Measurements from ENCODE around the gene FLAD1.
"Not testable (repeated sequence)": the region's sequence is repeated elsewhere in the genome, so short reads cannot be mapped to it uniquely, and the experiment has no call there.

Gene FLAD1

DNA sequence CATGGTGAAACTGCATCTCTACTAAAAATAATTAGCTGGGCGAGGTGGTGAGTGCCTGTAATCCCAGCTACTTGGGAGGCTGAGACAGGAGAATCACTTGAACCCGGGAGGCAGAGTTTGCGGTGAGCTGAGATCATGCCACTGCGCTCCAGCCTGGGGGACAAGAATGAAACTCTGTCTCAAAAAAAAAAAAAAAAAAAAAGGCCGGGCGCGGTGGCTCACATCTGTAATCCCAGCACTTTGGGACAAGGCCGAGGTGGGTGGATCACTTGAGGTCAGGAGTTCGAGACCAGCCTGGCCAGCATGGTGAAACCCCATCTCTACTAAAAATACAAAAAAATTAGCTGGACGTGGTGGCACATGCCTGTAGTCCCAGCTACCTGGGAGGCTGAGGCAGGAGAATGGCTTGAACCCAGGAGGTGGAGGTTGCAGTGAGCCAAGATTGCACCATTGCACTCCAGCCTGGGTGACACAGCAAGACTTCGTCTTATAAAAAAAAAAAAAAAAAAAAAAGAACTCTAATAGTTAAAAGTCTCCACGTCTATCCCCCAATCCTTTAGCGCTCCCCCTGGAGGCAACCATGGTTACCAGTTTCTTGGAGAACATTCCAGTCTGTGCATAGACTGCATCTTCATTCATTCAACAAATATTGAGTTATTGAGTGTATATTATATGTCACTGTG, 12.3 kb downstream of the FLAD1 start:
- intact Hi-C loops (cut with DNase I; ENCODE audit: low total_unique reads) = loop anchor here (5.0 kb wide), 1 partner anchor 33 kb away; the partner anchor contains the start of gene PYGO2
- not testable (repeated sequence) for H3K27ac ChIP-seq, H3K27me3 ChIP-seq, H3K9me3 ChIP-seq, H3K4me3 ChIP-seq
- DNase-seq = peak in 1 of 2 donors; percentile 59
- Histone ChIP-seq H3K36me3 (peaks cover 0 to 33% (median 4%) of the 10 kb centered on the region in 3 donors), H3K4me1 (peaks cover 0 to 23% (median 17%) of the 10 kb centered on the region in 4 donors)
- TF ChIP-seq, protein P1, sequence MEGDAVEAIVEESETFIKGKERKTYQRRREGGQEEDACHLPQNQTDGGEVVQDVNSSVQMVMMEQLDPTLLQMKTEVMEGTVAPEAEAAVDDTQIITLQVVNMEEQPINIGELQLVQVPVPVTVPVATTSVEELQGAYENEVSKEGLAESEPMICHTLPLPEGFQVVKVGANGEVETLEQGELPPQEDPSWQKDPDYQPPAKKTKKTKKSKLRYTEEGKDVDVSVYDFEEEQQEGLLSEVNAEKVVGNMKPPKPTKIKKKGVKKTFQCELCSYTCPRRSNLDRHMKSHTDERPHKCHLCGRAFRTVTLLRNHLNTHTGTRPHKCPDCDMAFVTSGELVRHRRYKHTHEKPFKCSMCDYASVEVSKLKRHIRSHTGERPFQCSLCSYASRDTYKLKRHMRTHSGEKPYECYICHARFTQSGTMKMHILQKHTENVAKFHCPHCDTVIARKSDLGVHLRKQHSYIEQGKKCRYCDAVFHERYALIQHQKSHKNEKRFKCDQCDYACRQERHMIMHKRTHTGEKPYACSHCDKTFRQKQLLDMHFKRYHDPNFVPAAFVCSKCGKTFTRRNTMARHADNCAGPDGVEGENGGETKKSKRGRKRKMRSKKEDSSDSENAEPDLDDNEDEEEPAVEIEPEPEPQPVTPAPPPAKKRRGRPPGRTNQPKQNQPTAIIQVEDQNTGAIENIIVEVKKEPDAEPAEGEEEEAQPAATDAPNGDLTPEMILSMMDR (IDR thresholded peaks at IDR 0.05) = peak; percentile 26 to 34

DNA sequence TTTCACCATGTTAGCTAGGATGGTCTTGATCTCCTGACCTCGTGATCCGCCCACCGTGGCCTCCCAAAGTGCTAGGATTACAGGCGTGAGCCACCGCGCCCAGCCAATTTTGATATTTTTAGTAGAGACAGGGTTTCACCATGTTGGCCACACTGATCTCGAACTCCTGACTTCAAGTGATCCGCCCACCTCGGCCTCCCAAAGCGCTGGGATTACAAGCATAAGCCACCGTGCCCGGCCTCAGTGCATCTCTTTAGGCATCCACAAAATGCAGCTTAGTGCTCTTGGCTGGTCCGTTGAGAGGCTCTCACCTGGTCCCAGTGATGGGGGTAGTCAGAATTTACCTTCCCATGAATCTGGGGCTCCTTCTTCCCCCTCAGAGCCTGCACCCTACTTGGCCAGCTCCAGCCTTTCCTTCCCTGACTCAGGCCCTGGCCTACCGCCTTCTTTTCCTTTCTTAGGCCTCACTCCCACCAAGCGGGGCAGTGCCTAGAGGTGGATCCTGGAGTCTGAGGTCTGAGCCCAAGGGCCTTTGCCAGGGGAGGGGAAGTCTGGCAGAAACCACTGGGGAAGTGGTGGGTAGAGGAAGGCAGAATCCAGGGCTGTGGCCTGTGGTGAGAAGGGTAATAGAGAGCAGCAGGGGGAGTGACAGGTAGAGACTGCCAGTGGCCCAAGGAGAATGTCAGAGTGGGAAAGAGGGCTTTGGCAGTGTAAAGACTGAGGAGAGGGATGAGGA, 14.0 kb downstream of the FLAD1 start:
- intact Hi-C loops (cut with DNase I; ENCODE audit: low total_unique reads) = loop anchor here (5.0 kb wide), 1 partner anchor 35 kb away; the partner anchor contains the start of gene PYGO2
- no peak overlapping the region for H3K27ac ChIP-seq
- peaks cover 0 to 23% (median 17%) of the 10 kb centered on the region in 4 donors for H3K4me1 ChIP-seq
- H3K9me3 ChIP-seq = no peaks in the 10 kb centered on the region
- no peak overlapping the region for H3K4me3 ChIP-seq
- H3K36me3 ChIP-seq = peaks cover 0 to 18% (median 0%) of the 10 kb centered on the region in 3 donors
- H3K27me3 ChIP-seq = no peaks in the 10 kb centered on the region
- TF ChIP-seq, protein P1 (IDR thresholded peaks at IDR 0.05) = no peak
- DNase-seq = no peak

DNA sequence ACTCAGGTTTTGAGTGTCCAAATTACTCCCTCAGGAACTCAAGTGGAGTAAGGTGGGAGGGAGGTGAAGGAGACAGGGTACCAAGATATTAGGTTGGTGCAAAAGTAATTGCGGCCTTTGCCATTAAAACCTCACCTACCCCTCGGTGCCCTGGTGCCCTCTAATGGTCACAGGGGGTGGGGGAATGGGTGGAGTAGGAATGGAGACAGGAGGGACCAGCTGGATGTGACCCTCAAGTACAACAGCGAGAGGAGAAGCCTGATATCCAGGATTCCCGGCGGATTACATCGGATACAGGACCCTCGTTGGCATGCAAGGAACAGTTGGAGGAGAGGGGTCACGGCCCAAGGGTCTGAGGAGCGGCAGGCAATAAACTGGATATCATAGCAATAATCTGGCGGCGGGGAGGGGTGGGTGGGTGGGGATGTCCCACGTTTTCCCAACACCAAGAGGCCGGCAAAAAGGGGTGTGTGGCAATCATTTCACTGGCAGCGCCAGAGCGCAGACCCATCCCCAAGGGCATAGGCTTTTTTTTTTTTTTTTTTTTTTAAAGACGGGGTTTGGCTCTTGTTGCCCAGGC, 15.1 kb downstream of the FLAD1 start:
- Histone ChIP-seq H3K27me3 (no peaks in the 10 kb centered on the region), H3K4me3 (no peak overlapping the region), H3K4me1 (peaks cover 0 to 23% (median 17%) of the 10 kb centered on the region in 4 donors), H3K9me3 (no peaks in the 10 kb centered on the region), H3K27ac (no peak overlapping the region), H3K36me3 (peaks cover 0 to 6% (median 0%) of the 10 kb centered on the region in 3 donors)
- intact Hi-C loops (cut with DNase I; ENCODE audit: low total_unique reads) = loop anchor here (5.0 kb wide), 1 partner anchor 36 kb away; the partner anchor contains the start of gene PYGO2
- TF ChIP-seq, protein P1 (IDR thresholded peaks at IDR 0.05) = no peak
- DNase-seq = no peak

DNA sequence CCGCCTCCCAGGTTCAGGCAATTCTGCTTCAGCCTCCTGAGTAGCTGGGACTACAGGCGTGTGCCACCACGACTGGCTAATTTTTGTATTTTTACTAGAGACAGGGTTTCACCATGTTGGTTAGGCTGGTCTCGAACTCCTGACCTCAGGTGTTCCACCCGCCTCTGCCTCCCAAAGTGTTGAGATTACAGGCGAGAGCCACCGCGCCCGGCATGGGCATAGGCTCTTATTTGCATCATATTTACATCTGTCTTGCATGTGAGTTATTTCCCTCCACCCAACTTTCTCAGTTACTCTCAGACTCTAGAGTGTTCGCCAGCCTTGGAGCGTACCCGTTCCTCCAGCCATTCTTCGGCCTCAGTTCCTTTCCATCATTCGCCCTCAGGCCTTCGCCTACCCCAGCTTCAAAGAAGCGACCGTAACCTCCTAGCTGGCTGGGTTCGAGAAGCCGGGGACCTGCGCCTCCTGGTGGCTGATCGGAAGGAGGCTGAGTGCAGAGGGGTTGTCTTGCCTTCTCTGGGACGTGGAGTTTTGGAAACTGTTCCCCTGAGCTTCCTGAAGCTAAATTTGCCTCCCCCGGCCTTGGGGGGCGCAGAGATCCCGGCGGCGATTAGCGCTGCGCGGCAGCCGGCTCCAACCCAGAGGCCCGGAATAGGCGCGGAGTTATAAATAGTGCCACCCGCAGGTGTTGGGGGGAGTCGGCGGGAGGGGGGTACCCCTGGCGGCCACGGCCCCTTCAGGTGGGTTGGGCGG, 15.8 kb downstream of the FLAD1 start:
- Histone ChIP-seq H3K27me3 (no peaks in the 10 kb centered on the region), H3K27ac (peak overlapping the region; percentile 95 to 96), H3K36me3 (no peaks in the 10 kb centered on the region), H3K4me1 (peaks cover 0 to 24% (median 18%) of the 10 kb centered on the region in 4 donors), H3K4me3 (peak overlapping the region; percentile 87 to 96), H3K9me3 (no peaks in the 10 kb centered on the region)
- TF ChIP-seq, protein P1 (IDR thresholded peaks at IDR 0.05) = peak; percentile 65
- peak; percentile 47 to 83 for DNase-seq
- intact Hi-C loops (cut with DNase I; ENCODE audit: low total_unique reads) = loop anchor here (5.0 kb wide), 1 partner anchor 37 kb away; the partner anchor contains the start of gene PYGO2

Measured in tibial artery (tissue), 4 donors.